C4-2B (cell line): ENCODE data around the gene PARP12.

Experiments
- CTCF ChIP-seq: fragments of 450-650 bp; conservative IDR thresholded peaks from 2 replicates; pipeline ENCODE4 v1.5.1; 2017; ENCODE audit warnings: mild to moderate bottlenecking
- ZFX ChIP-seq: fragments of 450-650 bp; IDR thresholded peaks from 2 replicates; pipeline ENCODE4 v1.6.1; 2017

- no peak for TF ChIP-seq CTCF
- no peak for TF ChIP-seq ZFX
Observed at GRCh38 chr7:140014123-140014522, 48.6 kb downstream of the PARP12 start.
